Activated T-cell treated with anti-CD3 and anti-CD28 coated beads, Interleukin-2, amount 50 U/mL, for 72 hours (primary cell): ENCODE measurements around the gene STXBP5L. TPM values are rescaled to one million over a fixed set of nuclear protein-coding genes. Genes with fewer than 3 reads are reported as not detected.
"Not testable (repeated sequence)": the region's sequence is repeated elsewhere in the genome, so short reads cannot be mapped to it uniquely, and the experiment has no call there.

Experiments
- ATAC-seq, 2 donors: fragments of 150-1000 bp; cut with Tn5 transposase; replicated peaks in 1 of 2; 2 replicates each; pipeline ENCODE4 v1.10.0; 2021; ENCODE audit warnings: moderate library complexity in 2 of 2, mild to moderate bottlenecking in 1 of 2
- DNase-seq, 2 donors: peaks; one replicate each; pipeline ENCODE4 v3.0.0; 2021 to 2022; ENCODE audit warnings: mixed read lengths in 1 of 2
- H3K27ac Mint-ChIP-seq: one replicate; pipeline ENCODE4 v1.8.0; 2022; ENCODE audit warnings: mild to moderate bottlenecking, moderate library complexity, mixed read lengths
- H3K27me3 Mint-ChIP-seq: one replicate; pipeline ENCODE4 v1.8.0; 2022; ENCODE audit warnings: low read depth, mixed read lengths
- H3K36me3 Mint-ChIP-seq, 2 donors: one replicate each; pipeline ENCODE4 v1.8.0; 2022; ENCODE audit warnings: mixed read lengths in 2 of 2, mild to moderate bottlenecking in 1 of 2; ENCODE audit not compliant: insufficient read depth in 2 of 2
- H3K4me1 Mint-ChIP-seq: one replicate; pipeline ENCODE4 v1.8.0; 2022; ENCODE audit warnings: low read depth, mixed read lengths
- H3K4me3 Mint-ChIP-seq, 2 donors: one replicate each; pipeline ENCODE4 v1.8.0; 2022; ENCODE audit warnings: mild to moderate bottlenecking in 2 of 2, mixed read lengths in 2 of 2, moderate library complexity in 2 of 2
- H3K9me3 Mint-ChIP-seq, 2 donors: one replicate each; pipeline ENCODE4 v1.8.0; 2022; ENCODE audit warnings: mixed read lengths in 2 of 2
- total RNA-seq, 2 donors: library from RNA; stranded (reverse); gene quantifications; one replicate each; pipeline ENCODE4 v1.2.3, GENCODE V29; 2022

STXBP5L gene
- total RNA-seq, 2 donors from 2014 or later: not detected

- H3K4me3 Mint-ChIP-seq: no peak overlapping the region
- peaks cover 0 to 7% of the 10 kb centered on the region in 2 donors for H3K9me3 Mint-ChIP-seq
- no peak for ATAC-seq
- H3K36me3 Mint-ChIP-seq: no peaks in the 10 kb centered on the region
- no peaks in the 10 kb centered on the region for H3K27me3 Mint-ChIP-seq
- no peak overlapping the region for H3K27ac Mint-ChIP-seq
- H3K4me1 Mint-ChIP-seq: no peaks in the 10 kb centered on the region
- no peak for DNase-seq
These were observed 167.2 kb downstream of the STXBP5L start for GRCh38 chr3:121075191-121075590.

DNA sequence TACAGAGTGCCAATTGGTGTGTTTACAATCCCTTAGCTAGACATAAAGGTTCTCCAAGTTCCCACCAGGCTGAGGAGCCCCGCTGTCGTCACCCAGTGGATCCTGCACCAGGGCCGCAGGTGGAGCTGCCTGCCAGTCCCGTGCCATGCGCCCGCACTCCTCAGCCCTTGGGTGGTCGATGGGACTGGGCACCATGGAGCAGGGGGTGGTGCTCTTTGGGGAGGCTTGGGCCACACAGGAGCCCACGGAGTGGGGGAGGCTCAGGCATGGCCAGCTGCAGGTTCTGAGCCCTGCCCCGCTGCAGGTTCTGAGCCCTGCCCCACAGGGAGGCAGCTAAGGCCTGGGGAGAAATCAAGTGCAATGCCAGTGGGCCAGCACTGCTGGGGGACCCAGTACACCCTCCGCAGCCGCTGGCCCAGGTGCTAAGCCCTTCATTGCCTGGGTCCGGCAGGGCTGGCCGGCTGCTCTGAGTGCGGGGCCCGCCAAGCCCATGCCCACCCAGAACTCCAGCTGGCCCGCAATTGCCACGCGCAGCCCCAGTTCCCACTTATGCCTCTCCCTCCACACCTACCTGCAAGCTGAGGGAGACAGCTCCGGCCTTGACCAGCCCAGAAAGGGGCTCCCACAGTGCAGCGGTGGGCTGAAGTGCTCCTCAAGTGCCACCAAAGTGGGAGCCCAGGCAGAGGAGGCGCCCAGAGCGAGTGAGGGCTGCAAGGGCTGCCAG is 170.5 kb downstream of the STXBP5L start:
- not testable (repeated sequence) for H3K36me3 Mint-ChIP-seq, H3K9me3 Mint-ChIP-seq, DNase-seq, H3K27ac Mint-ChIP-seq, H3K27me3 Mint-ChIP-seq, ATAC-seq, H3K4me3 Mint-ChIP-seq, H3K4me1 Mint-ChIP-seq

DNA sequence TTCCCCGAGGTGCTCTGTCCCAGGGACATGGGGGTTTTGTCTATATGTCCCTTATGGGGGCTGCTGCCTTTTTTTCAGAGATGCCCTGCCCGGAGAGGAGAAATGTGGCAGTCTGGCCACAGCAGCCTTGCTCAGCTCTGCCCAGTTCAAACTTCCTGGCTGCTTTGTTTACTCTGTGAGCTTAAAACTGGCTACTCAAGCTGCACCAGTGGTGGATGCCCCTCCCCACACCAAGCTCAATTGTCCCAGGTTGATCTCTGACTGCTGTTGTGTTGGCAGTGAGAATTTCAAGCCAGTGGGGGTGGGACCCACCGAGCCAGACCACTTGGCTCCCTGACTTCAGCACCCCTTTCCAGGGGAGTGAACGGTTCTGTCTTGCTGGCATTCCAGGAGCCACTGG is 188.9 kb downstream of the STXBP5L start:
- peaks cover 6 to 10% of the 10 kb centered on the region in 2 donors for H3K9me3 Mint-ChIP-seq
- no peak overlapping the region for H3K27ac Mint-ChIP-seq
- H3K27me3 Mint-ChIP-seq: no peaks in the 10 kb centered on the region
- DNase-seq: no peak
- ATAC-seq: no peak
- H3K36me3 Mint-ChIP-seq: peaks cover 3 to 6% of the 10 kb centered on the region in 2 donors
- no peak overlapping the region for H3K4me3 Mint-ChIP-seq
- no peaks in the 10 kb centered on the region for H3K4me1 Mint-ChIP-seq

DNA sequence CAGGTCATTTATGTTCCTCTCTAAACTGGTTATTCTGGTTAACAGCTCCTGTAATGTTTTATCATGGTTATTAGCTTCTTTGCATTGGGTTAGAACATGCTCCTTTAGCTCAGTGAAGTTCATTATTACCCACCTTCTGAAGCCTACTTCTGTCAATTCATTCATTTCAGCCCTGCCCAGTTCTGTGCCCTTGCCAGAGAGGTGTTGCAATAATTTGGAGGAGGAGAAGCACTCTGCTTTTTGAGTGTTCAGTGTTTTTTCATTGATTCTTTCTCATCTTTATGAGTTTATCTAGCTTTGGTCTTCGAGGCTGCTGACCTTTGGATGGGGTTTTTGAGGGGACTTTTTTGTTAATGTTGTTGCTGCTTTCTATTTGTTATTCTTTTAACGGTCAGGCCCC is 203.1 kb downstream of the STXBP5L start:
- not testable (repeated sequence) for H3K36me3 Mint-ChIP-seq, H3K27me3 Mint-ChIP-seq, ATAC-seq, H3K27ac Mint-ChIP-seq, H3K4me1 Mint-ChIP-seq, H3K4me3 Mint-ChIP-seq, DNase-seq
- H3K9me3 Mint-ChIP-seq: peaks cover 5 to 11% of the 10 kb centered on the region in 2 donors

DNA sequence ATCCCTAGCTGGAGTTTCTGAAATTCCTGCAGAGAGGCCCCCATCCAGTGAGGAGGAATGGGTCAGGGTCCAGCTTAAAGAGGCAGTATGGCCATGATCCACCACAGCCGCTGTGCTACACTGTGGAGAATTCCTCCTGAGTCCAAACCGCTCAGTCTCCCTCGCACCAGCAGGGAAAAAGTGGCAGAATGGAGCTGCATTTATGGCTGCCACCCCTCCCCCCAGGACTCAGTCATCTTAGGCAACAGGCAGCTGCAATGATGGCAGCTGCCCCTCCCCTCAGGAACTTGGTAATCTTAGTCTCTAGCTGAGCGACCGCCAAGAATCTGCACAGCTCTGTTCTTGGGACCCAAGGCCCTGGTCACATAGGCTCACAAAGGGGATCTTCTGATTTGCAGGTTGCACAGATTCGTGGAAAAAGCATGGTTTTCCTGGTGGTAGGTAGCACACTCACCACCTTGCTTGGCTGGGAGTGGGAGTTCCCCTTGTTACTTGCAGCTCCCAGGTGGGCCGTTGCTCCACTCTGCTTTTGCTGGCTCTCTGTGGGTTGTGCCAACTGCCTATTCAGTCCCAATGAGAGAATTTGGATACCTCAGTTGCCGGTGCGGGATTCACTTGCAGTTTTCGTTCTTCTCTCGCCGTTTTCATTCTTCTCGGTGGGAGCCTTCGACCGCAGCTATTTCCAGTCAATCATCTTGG is 204.1 kb downstream of the STXBP5L start:
- Mint-ChIP-seq H3K4me1 (no peaks in the 10 kb centered on the region), H3K36me3 (no peaks in the 10 kb centered on the region), H3K27ac (no peak overlapping the region), H3K9me3 (peaks cover 5 to 11% of the 10 kb centered on the region in 2 donors), H3K27me3 (no peaks in the 10 kb centered on the region), H3K4me3 (no peak overlapping the region)
- ATAC-seq (no peak), DNase-seq (no peak)

- no peak for ATAC-seq
- no peak for DNase-seq
- H3K4me1 Mint-ChIP-seq: no peaks in the 10 kb centered on the region
- H3K27ac Mint-ChIP-seq: no peak overlapping the region
- H3K36me3 Mint-ChIP-seq: no peaks in the 10 kb centered on the region
- H3K9me3 Mint-ChIP-seq: no peaks in the 10 kb centered on the region
- H3K27me3 Mint-ChIP-seq: no peaks in the 10 kb centered on the region
- no peak overlapping the region for H3K4me3 Mint-ChIP-seq
These were observed 218.2 kb downstream of the STXBP5L start for GRCh38 chr3:121126033-121126706.

DNA sequence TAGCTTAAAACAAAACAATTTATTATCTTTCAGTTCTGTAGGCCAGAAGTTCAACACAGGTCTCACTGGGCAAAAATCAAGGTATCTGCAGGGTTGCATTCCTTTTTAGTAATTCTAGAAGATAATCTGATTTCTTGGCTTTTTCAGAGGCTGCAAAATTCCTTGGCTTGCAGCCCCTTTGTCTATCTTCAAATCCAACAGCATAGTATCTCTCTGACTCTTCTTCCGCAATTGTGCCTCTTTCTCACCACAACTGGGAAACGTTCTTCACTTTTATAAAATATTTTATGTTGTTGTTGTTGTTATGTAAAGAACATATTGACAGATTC is 218.7 kb downstream of the STXBP5L start:
- no peaks in the 10 kb centered on the region for H3K27me3 Mint-ChIP-seq
- H3K36me3 Mint-ChIP-seq: no peaks in the 10 kb centered on the region
- DNase-seq (no peak), ATAC-seq (no peak)
- H3K27ac Mint-ChIP-seq: no peak overlapping the region
- no peak overlapping the region for H3K4me3 Mint-ChIP-seq
- H3K9me3 Mint-ChIP-seq: no peaks in the 10 kb centered on the region
- H3K4me1 Mint-ChIP-seq: no peaks in the 10 kb centered on the region

DNA sequence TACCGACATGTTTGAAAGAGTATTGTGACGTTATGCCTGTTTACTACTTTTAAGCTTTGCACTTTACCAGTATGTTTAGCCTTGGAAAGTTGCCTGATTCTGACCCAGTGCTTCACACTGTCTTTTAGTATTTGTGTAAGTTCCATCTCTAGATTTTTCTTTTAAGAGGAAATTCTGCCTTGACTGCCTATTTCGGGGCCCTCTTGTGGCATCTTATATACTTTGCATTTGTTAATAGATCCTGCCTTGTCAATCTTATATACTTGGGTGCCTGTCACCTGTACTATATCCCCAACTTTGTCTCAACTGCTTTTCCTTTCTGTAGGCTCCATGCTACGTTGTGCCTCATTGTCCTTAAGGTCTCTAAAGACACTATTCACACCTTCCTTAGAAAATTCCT is 244.6 kb downstream of the STXBP5L start:
- no peak for ATAC-seq
- H3K27me3 Mint-ChIP-seq: no peaks in the 10 kb centered on the region
- no peaks in the 10 kb centered on the region for H3K4me1 Mint-ChIP-seq
- no peak overlapping the region for H3K4me3 Mint-ChIP-seq
- no peak overlapping the region for H3K27ac Mint-ChIP-seq
- DNase-seq: no peak
- no peaks in the 10 kb centered on the region for H3K36me3 Mint-ChIP-seq
- peaks cover 0 to 2% of the 10 kb centered on the region in 2 donors for H3K9me3 Mint-ChIP-seq

- Mint-ChIP-seq H3K27me3 (no peaks in the 10 kb centered on the region), H3K36me3 (no peaks in the 10 kb centered on the region), H3K27ac (no peak overlapping the region), H3K9me3 (no peaks in the 10 kb centered on the region), H3K4me3 (no peak overlapping the region), H3K4me1 (no peaks in the 10 kb centered on the region)
- no peak for DNase-seq
- ATAC-seq: no peak
These were observed 245.8 kb downstream of the STXBP5L start for GRCh38 chr3:121153851-121154250.

GRCh38 chr3:121155028-121155427 is 247.0 kb downstream of the STXBP5L start:
- Mint-ChIP-seq H3K27ac (no peak overlapping the region), H3K9me3 (no peaks in the 10 kb centered on the region), H3K27me3 (no peaks in the 10 kb centered on the region), H3K4me1 (no peaks in the 10 kb centered on the region), H3K36me3 (no peaks in the 10 kb centered on the region), H3K4me3 (no peak overlapping the region)
- ATAC-seq: no peak
- DNase-seq: no peak

- peaks cover 2 to 7% of the 10 kb centered on the region in 2 donors for H3K9me3 Mint-ChIP-seq
- no peak for DNase-seq
- H3K4me3 Mint-ChIP-seq: no peak overlapping the region
- ATAC-seq: no peak
- no peaks in the 10 kb centered on the region for H3K4me1 Mint-ChIP-seq
- no peak overlapping the region for H3K27ac Mint-ChIP-seq
- H3K27me3 Mint-ChIP-seq: no peaks in the 10 kb centered on the region
- H3K36me3 Mint-ChIP-seq: no peaks in the 10 kb centered on the region
These were observed 257.4 kb downstream of the STXBP5L start for GRCh38 chr3:121165397-121165837.

- H3K4me3 Mint-ChIP-seq: no peak overlapping the region
- H3K27me3 Mint-ChIP-seq: no peaks in the 10 kb centered on the region
- H3K27ac Mint-ChIP-seq: no peak overlapping the region
- no peaks in the 10 kb centered on the region for H3K36me3 Mint-ChIP-seq
- peaks cover 3 to 12% of the 10 kb centered on the region in 2 donors for H3K9me3 Mint-ChIP-seq
- ATAC-seq (no peak), DNase-seq (no peak)
- no peaks in the 10 kb centered on the region for H3K4me1 Mint-ChIP-seq
These were observed 259.6 kb downstream of the STXBP5L start for GRCh38 chr3:121167374-121168139.

DNA sequence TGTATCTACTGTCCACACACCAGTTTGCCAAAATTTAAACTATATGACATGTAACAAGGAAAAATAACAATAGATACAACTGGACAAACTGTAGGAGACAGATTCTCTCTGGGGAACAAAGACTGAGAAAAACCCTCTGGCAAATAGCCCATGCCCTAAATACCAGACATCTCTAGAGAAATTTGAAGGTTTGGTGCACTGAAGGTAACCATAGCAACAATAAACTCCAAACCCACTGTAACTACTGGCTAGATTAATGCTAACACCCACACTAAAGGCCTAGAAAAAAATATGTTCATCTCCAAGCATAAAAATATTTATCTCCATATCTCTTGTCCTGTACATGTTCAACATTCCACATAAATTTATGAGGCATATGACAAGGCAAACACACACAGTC is 267.1 kb downstream of the STXBP5L start:
- no peak for ATAC-seq
- no peaks in the 10 kb centered on the region for H3K4me1 Mint-ChIP-seq
- peaks cover 0 to 1% of the 10 kb centered on the region in 2 donors for H3K36me3 Mint-ChIP-seq
- H3K27ac Mint-ChIP-seq: no peak overlapping the region
- peaks cover 7% of the 10 kb centered on the region in 2 donors for H3K9me3 Mint-ChIP-seq
- H3K27me3 Mint-ChIP-seq: no peaks in the 10 kb centered on the region
- DNase-seq: no peak
- no peak overlapping the region for H3K4me3 Mint-ChIP-seq
